MM.1S (cell line): ENCODE data around the gene LGALS8.

ENCODE experiments used
- EZH2 ChIP-seq: fragments of 300-600 bp; sonication (generic); optimal IDR thresholded peaks from 2 replicates; pipeline ENCODE3; 2017; ENCODE audit warnings: low read depth, mild to moderate bottlenecking, antibody characterized with exemption, low read length, mixed read lengths
- TF ChIP-seq, protein P1 (sequence below): fragments of 300-600 bp; sonication (generic); IDR thresholded peaks from 2 replicates; pipeline ENCODE4 v1.5.1; 2016; ENCODE audit warnings: antibody characterized with exemption, low read length, mixed read lengths

- no peak for TF ChIP-seq EZH2
- TF ChIP-seq, protein P1, sequence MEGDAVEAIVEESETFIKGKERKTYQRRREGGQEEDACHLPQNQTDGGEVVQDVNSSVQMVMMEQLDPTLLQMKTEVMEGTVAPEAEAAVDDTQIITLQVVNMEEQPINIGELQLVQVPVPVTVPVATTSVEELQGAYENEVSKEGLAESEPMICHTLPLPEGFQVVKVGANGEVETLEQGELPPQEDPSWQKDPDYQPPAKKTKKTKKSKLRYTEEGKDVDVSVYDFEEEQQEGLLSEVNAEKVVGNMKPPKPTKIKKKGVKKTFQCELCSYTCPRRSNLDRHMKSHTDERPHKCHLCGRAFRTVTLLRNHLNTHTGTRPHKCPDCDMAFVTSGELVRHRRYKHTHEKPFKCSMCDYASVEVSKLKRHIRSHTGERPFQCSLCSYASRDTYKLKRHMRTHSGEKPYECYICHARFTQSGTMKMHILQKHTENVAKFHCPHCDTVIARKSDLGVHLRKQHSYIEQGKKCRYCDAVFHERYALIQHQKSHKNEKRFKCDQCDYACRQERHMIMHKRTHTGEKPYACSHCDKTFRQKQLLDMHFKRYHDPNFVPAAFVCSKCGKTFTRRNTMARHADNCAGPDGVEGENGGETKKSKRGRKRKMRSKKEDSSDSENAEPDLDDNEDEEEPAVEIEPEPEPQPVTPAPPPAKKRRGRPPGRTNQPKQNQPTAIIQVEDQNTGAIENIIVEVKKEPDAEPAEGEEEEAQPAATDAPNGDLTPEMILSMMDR = no peak
Measured at GRCh38 chr1:236518322-236518721, 5.5 kb upstream of the LGALS8 start.
